ENCODE data around the gene ZC3H18. TPM values are rescaled to one million over a fixed set of nuclear protein-coding genes. Genes with fewer than 3 reads are reported as not detected.

ZC3H18 gene
- total RNA-seq, 1 experiment from 2014 or later: 48.9 TPM

DNA sequence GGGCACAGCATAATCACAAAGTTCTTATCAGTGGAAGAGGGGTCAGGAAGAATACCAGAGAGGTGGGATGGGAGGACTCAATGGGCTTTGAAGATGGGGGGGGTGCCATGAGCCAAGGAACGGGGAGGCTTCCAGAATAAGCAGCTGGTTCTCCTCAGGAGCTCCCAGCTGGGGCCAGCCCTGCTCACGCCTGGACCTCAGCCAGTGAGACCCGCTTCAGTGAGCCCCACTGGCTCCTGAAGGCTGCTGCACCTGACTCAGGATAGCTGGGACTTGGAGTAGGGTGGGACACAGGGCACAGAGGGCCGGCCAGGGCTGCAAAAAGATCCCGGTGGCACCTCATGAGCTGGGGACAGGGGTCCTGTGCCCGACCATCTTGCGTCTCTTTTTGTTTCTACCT, 24.4 kb upstream of the ZC3H18 start:
- in situ Hi-C loops (cut with HindIII; ENCODE audit: low sequenced_read_pairs): no loop called here
- no peak for DNase-seq (ENCODE audit: low spot score)

DNA sequence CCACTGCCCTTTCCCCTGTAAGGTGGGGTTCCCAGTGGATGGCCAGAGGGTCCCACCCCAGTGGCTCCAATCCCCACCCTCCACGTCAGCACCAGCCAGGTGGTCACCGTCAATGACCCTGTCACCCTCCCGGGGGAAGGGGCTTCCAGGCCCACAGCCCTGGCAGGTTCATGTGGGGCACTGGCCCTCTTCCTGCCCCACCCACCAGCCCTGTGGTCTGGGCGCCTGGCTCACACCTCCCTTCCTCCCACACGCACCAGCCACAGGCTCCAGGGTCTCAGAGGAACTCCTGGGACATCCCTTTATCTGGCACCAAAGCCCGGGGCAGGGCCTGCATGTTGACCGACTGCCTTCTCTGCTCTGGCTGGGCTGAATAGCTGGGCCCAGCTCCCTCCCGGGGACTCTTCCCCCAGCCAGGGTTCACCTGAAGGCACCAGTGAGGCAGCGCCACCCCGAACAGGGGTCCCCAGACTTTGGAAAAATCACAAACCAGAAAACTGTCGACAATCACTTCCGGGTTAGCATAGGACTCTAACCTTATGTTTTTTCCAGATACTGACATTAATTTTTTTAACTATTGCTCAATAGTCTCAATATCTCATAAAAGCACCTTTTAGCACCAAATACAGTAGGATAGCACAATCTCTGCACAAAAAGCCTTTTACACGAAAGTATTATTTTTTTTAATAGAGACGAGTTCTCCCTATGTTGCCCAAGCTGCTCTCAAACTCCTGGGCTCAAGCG, 21.9 kb upstream of the ZC3H18 start:
- DNase-seq (ENCODE audit: low spot score): no peak
- in situ Hi-C loops (cut with HindIII; ENCODE audit: low sequenced_read_pairs): no loop called here

GRCh38 chr16:88548985-88549384, 21.2 kb upstream of the ZC3H18 start:
- in situ Hi-C loops (cut with HindIII; ENCODE audit: low sequenced_read_pairs): no loop called here
- no peak for DNase-seq (ENCODE audit: low spot score)

- in situ Hi-C loops (cut with HindIII; ENCODE audit: low sequenced_read_pairs): no loop called here
- DNase-seq (ENCODE audit: low spot score): no peak
These were observed 20.4 kb upstream of the ZC3H18 start for GRCh38 chr16:88549671-88550245.

DNA sequence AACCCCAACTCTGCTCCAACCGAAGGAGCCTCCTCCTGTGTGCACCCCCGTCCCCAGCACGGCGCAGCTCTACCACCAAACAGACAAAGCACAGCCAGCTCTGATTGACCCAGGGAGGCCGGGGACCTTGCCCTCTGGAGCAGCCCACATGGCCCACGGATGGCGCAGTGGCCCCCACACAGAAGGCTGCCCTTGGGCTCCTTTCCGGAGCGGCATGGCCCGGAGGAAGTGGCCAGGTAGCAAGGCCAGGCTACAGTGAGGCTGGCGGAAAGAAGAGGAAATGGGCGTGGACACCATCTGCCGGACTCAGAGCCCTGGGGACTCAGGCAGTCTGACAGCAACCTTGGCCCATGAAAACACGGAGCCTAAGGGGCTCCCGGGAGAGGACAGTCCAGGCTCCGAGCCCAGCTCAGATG, 19.9 kb upstream of the ZC3H18 start:
- in situ Hi-C loops (cut with HindIII; ENCODE audit: low sequenced_read_pairs): no loop called here
- DNase-seq (ENCODE audit: low spot score): peak; percentile 78

- in situ Hi-C loops (cut with HindIII; ENCODE audit: low sequenced_read_pairs): no loop called here
These were observed 18.0 kb upstream of the ZC3H18 start for GRCh38 chr16:88552166-88552565.

DNA sequence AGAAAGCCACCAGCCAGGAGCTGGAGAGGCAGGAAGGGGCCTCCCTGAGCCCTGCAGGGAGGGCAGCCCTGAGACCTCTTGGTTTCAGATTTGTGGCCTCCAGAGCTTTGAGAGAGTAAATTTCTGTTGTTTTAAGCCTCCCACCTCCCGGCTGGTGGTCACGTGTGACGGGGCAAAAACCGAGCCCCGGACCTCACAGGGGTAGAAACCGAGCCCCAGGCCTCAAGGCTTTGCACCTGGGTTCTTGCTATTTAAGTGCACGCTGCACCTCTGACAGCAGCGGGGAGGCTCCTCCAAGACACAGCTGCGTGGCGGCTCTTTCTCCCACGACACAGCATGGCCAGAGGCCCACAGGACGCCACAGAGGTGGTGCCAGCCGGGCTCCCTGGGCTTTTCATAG, 17.4 kb upstream of the ZC3H18 start:
- no peak for DNase-seq (ENCODE audit: low spot score)
- in situ Hi-C loops (cut with HindIII; ENCODE audit: low sequenced_read_pairs): no loop called here

More at GRCh38 chr16:88552166-88552565, 18.0 kb upstream of the ZC3H18 start:
- no peak for DNase-seq (ENCODE audit: low spot score)

DNA sequence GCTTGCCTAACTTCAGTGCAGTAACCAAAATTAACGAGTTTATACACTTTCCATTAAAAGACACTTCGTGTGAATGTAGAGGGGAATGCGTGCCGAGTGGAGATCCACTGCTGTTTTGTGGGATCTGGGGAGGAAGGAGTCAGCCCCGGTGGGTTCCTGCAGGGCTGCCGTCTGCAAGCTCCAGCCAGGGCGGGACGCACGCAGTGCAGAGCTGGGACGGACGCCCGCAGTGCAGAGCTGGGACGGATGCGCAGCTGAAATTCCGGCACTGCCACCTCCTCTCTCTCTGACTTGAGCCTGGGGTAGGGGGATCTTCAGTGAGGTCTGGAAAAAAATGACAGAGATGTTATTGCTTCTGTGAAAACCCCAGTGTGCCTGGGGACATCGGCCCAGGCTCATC, 16.5 kb upstream of the ZC3H18 start:
- in situ Hi-C loops (cut with HindIII; ENCODE audit: low sequenced_read_pairs): no loop called here
- peak; percentile 33 for DNase-seq (ENCODE audit: low spot score)

GRCh38 chr16:88554711-88555264, 15.4 kb upstream of the ZC3H18 start:
- DNase-seq (ENCODE audit: low spot score): no peak

DNA sequence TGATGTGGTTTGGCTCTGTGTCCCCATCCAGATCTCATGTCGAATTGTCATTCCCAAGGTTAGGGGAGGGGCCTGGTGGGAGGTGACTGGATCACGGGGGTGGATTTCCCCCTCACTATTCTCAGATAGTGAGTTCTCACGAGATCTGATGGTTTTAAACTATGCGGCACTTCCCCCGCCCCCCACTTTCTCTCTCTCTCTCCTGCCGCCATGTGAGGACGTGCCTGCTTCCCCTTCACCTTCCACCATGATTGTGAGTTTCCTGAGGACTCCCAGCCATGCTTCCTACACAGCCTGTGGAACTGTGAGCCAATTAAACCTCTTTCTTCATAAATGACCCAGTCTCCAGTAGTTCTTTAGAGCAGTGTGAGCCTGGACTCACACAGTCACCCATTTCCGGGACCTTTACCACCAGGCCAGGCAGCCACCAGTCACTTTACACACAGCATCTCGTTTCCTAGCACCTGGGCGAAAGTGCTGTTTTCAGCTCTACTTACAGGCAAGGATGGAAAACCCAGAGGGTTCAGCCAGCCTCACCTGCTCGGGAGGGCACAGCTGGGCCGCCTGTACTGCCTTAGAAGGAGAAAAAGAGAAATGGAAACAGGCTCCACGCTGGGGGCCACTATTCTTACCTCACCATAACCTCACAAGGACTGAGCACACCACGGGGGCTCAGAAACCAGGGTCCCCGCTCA, 13.8 kb upstream of the ZC3H18 start:
- in situ Hi-C loops (cut with HindIII; ENCODE audit: low sequenced_read_pairs): no loop called here
- DNase-seq (ENCODE audit: low spot score): no peak

More at GRCh38 chr16:88554711-88555264, 15.4 kb upstream of the ZC3H18 start:
- in situ Hi-C loops (cut with HindIII; ENCODE audit: low sequenced_read_pairs): no loop called here

DNA sequence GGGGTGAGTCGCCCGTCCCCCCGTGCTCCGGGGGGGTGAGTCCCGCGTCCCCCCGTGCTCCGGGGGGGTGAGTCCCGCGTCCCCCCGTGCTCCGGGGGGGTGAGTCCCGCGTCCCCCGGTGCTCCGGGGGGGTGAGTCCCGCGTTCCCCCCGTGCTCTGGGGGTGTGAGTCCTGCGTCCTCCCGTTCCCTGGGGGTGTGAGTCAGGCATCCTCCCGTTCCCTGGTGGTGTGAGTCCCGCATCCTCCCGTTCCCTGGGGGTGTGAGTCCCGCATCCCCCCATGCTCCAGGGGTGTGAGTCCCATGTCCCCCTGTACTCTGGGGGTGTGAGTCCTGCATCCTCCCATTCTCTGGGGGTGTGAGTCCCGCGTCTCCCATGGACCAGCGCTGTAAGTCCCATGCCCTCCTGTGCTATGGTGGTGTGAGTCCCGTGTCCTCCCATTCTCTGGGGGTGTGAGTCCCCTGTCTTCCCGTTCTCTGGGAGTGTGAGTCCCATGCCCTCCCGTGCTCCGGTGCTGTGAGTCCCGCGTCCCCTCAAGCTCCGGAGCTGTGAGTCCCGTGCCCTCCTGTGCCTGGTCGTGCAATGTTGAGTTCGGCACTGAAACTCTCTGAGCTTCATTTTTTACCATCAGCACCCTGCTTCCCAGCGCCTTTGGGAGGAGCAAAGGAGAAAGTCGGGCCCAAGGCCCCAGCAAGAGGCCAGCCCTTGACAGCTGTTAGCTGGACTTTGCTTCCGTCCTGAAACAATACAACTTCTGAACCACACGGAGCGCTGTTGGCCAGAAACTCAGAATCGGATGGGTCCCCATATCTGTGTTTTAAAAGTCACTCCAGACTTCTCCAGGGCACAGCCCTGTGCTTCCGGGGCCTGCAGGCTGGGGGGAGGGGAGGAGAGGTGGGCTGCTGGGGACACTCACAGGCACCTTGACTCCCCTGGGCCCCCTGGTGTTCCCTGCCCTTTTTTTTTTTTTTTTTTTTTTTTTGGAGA, 11.5 kb upstream of the ZC3H18 start:
- in situ Hi-C loops (cut with HindIII; ENCODE audit: low sequenced_read_pairs): no loop called here
- DNase-seq (ENCODE audit: low spot score): peak; percentile 32

- in situ Hi-C loops (cut with HindIII; ENCODE audit: low sequenced_read_pairs): no loop called here
- no peak for DNase-seq (ENCODE audit: low spot score)
These were observed 9.3 kb upstream of the ZC3H18 start for GRCh38 chr16:88560714-88561484.

- in situ Hi-C loops (cut with HindIII; ENCODE audit: low sequenced_read_pairs): no loop called here
- DNase-seq (ENCODE audit: low spot score): peak; percentile 65
These were observed 8.5 kb upstream of the ZC3H18 start for GRCh38 chr16:88561485-88562359.

DNA sequence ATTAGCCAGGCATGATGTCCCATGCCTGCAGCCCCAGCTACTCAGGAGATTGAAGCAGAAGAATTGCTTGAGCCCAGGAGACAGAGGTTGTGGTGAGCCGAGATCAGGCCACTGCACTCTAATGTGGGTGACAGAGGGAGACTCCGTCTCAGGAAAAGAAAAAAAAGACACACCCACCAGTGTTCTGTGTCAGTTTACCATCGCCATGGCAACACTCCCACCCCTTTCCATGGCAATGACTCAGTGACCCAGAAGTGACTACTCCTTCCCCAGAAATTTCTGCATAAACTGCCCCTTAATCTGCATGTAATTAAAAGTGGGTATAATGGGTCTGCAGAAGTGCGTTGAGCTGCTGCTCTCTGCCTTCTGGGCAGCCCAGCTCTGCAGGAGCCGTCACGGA, 4.0 kb upstream of the ZC3H18 start:
- in situ Hi-C loops (cut with HindIII; ENCODE audit: low sequenced_read_pairs): no loop called here
- no peak for DNase-seq (ENCODE audit: low spot score)

DNA sequence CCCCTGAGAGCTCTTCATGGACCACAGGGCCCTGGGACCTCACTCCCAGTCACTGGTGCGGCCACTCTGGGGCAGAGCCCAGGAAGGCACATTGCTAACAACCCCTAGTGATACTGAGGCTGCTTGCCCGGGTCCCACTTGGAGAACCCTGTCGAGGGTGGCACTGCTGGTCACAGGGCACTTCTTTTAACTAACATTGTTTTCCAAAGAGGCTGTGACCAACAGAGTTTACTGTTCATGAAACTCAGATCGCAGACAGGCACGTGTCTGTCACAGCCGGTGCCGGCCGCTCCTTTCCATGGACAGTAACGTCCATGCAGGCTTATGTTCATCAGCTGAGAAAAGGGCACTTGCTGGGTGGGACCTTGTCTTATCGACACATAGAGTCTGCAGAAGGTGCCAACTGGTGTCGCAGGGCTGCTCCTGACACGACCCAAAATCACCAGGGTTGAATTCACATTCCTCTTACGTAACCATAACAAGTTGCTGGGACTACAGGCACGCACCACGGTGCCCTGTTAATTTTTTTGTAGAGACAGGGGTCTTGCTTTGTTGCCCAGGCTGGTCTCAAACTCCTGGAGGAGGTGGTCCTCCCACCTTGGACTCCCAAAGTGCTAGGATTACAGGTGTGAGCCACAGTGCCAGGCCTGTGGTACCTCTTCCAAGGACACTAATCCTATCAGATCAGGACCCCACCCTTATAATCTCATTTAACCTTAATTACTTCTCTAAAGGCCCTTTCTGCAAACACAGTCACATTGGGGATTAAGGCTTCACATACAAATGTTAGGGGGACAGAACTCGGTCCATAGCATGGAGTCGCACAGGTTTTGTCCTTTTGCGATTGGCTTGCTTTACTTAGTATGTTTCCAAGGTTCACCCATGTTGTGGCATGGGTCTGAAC, 1.2 kb upstream of the ZC3H18 start:
- DNase-seq (ENCODE audit: low spot score): no peak
- in situ Hi-C loops (cut with HindIII; ENCODE audit: low sequenced_read_pairs): no loop called here

GRCh38 chr16:88569614-88569984, 604 bp upstream of the ZC3H18 start:
- in situ Hi-C loops (cut with HindIII; ENCODE audit: low sequenced_read_pairs): no loop called here
- DNase-seq (ENCODE audit: low spot score): no peak
